NCI-H1105 treated with DMSO at 0.1 percent for 48 hours (cell line): ENCODE data around the gene MADCAM1.

Source experiments
- DNase-seq: peaks from one replicate; lab custom pipeline; 2025; lab: John Stamatoyannopoulos, UW

MADCAM1 gene

DNA sequence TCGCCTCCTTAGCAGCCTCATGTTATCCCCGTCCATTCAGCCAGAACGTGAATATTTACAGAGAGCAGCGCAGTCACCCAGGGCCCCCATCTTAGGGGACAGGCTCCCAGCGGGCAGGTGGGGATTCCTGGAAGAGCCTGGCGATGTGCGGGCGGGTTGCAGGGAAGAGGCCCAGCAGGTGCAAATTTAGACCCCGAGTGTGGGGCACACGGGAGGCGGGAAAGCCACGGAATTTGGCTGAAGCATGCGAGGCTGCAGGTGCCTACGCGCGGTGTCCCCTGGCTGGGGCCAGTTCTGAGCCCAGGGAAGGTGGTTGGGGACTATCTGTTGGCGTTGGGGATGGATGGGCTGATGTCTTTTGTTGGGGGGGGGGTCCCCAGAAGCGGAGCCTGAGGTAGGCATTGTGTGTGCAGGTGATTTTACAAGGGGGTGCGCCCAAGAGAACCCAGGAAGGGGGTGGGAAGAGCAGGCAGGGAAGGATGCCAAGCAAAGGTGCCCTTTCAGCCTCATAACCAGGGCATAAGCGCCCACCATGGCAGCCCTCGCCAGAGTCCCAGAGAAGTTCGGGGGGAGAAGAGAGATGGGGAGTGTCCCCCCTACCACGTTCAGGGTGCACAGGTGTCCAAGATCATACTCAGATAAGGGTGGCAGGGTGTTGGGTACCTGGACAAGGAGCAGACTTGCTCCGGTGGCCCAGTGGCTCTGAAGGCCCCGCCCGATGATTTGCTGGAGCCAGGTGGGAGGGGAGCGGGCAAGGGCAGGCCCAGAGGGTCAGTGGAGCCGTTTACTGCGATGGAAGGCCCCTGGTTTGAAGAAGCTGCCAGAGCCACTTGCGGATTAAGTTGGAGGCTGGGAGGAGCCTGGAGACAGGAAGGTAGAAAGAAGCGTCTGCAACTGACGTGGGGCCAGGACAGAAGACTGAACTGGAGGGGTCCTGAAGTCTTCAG, 12.2 kb downstream of the MADCAM1 start:
- DNase-seq, result no peak

DNA sequence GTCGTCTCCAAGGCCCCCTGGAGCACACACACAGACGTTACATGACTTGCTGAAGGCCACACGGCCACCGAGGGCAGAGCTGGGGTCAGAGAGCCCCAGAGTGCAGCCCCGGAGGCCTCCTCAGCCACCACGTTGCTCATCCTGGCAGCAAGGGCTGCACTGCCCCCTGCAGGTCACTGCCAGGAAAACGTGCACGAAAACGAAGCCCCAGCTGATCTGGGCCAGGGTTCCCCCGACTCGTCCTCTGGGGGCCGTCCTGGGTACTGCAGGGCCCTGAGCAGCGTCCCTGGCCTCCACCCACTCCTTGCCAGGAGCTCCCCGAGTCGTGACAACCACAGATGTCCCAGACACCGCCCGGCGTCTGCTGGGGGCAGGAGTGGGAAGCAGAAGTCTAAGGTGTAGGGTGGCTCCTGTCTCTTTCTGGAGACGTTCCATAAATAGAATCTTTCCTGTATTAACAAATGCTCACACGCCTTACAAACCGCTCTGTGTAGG, 14.4 kb downstream of the MADCAM1 start:
- DNase-seq, result peak; percentile 83

DNA sequence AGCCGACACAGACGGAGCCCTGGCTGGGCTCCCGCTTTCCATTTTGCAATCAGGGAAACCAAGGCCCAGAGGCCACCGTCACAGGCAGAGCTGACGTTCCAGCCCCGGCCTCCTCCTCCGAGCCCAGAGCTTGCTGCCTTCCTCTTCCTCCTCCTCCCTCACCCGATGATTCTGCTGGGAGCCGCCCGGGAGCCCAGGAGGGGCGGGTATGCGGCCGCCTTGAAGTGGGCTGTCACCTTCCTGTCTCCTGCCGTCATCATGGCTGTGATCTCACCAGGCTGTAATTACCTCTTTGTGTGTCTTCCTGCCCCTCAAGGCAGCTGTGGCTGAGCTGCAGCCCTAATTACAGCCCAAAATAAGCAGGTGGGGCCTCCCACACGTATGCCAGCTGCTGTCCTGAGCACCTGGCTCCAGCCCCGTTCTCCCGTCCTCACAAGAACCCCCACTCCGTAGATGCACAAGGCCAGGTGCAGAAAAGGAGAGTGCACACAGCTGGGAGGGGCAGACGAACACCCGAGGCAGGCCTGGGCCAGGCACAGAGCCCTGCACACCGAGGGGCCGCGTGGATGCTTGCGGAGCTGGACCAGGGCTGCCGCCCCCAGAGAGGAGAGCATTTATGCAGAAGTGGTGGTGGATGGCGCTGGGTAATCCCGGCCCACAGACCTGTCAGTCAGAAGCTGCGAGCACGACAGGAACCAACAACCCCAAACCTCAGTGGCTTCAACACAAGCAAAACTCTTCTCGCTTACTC, 15.0 kb downstream of the MADCAM1 start:
- peak; percentile 99 for DNase-seq

DNA sequence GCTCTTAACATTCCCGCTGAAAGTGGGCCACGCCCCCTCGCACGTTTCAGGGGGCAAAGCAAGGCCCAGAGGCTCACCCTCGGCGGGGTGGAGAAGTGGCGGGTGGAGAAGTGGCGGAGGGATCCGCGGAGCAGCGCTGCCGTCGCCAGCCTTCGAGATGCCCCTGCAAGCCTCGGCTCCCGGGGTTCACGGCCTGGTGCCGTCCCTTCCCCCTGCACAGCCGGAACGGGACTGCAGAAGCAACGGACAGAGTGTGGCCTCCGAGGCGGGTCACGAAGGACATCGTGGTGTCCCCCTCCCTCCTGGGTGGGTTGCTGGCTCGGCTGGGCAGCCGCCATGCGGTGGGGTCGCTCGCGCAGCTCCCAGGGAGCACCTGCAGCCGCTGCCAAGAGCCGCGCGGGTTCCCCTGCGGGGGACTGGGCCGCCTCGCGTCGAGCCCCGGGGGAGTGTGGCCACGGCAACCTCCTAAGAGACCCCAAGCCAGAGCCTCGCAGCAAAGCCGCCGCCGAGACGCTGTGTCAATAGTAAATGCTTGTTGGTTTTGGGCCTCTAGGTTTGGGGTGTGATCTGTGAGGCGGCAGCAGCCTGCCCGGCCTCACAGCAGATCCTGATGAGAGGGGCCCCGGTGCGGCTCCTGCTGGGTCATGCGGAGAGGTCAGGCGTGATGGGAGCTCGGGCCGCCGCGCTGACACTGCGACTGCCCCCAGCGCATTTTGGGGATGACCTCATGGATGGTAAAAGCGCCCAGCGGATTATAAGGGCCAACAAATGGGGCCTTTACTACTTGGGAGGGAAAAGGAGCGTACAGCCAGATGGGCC, 16.5 kb downstream of the MADCAM1 start:
- no peak for DNase-seq

DNA sequence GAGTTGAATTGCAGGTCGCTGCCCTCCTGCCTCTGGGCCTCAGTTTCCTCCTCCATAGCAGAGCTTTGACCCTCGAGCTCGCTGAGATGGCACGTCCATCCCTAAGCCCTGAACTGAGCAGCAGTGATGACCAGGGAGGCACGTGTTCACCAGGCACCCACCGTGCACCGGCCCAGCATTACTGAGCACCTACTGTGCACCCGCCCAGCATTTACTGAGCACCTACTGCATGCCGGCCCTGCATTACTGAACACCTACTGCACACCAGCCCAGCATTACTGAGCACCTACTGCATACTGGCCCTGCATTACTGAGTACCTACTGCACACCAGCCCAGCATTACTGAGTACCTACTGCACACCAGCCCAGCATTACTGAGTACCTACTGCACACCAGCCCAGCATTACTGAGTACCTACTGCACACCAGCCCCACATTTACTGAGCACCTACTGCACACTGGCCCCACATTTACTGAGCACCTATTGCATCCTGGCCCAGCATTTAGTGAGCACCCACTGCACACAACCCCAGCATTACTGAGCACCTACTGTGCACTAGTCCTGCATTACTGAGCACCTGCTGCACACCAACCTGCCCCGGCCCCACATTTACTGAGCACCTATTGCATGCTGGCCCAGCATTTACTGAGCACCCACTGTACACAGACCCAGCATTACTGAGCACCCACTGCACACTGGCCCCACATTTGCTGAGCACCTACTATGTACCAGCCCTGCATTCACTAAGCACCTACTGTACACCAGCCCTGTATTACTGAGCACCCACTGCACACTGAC, 17.3 kb downstream of the MADCAM1 start:
- no peak for DNase-seq

DNA sequence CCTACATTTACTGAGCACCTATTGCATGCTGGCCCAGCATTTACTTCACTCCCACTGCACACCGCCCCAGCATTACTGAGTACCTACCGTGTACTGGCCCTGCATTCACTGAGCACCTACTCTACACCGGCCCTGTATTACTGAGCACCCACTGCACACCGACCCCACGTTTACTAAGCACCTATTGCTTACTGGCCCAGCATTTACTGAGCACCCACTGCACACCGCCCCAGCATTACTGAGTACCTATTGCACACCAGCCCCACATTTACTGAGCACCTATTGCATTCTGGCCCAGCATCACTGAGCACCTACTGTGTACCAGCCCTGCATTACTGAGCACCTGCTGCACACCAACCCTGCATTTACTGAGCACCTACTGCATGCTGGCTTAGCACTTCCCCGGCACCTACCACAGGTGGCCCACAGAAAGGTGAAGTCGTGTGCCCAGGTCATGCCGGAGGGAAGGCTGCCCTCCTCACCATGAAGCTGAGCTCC, 17.9 kb downstream of the MADCAM1 start:
- no peak for DNase-seq

DNA sequence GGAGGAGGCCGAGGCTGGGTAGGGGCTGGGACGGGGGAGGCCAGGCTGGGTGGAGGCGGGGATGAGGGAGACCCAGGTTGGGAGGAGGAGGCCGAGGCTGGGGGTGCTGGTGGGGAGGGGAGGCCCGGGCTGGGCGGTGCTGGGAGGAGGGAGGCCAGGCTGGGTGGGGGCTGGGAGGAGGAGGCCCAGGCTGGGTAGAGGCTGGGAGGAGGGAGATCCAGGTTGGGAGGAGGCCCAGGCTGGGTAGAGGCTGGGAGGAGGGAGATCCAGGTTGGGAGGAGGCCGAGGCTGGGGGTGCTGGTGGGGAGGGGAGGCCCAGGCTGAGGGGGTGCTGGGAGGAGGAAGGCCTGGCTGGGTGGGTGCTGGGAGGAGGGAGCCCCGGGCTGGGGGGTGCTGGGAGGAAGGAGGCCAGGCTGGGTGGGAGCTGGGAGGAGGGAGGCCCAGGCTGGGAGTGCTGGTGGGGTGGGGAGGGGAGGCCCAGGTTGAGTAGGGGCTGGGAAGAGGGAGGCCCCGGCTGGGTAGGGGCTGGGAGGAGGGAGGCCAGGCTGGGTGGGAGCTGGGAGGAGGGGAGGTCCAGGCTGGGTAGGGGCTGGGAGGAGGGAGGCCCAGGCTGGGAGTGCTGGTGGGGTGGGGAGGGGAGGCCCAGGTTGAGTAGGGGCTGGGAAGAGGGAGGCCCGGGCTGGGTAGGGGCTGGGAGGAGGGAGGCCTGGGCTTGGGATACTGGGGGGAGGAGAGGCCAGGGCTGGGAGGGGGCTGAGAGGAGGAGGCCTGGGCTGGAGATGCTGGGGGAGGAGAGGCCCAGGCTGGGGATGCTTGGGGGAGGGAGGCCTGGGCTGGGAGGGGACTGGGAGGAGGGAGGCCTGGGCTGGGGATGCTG, 21.7 kb downstream of the MADCAM1 start:
- DNase-seq, result no peak

DNA sequence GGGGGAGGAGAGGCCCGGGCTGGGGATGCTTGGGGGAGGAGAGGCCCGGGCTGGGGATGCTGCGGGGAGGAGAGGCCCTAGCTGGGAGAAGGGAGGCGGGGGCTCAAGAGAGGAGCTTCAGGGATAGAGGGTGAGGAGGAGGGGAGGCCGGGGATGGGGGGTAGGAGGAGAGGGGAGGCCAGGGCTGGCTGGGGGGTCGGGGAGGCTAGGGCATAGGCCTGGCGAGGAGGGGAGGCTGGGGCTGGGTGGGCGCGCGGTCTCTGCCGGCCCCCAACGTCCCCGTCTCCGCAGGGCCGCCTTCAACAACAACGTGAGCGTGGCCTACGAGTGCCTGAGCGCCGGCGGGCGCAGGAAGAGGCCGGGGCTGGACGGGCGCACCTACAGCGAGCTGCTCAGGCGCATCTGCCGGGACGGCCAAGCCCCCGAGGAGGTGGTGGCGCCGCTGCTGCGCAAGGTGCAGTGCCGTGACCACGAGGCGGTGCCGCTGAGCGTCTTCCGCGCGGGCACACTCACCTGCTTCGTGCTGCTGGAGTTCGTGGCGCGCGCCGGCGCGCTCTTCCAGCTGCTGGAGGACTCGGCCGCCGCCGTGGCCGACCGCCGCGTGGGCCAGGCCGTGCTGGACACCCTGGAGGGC, 22.4 kb downstream of the MADCAM1 start:
- DNase-seq, result no peak

DNA sequence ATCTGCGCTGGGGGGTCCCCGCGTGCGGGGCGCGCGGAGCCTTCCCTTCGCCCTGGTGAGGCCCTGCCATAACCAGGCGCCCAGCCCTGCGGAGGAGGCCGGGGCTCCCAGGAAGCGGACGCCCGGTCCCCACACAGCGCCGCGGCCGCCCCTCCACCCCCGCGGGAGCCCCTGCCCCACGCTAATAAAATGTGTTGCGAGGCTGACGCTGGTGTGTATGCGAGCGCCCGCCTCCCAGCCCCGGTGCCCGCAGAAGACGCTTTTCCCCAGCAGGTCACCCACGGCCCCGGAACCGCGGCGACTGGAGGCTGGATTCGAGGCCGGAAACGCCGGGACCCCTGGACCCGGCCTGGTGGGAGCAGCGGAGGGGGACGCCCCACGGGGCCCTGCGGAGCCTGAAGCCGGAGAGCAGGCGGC, 23.2 kb downstream of the MADCAM1 start:
- DNase-seq, result no peak

DNA sequence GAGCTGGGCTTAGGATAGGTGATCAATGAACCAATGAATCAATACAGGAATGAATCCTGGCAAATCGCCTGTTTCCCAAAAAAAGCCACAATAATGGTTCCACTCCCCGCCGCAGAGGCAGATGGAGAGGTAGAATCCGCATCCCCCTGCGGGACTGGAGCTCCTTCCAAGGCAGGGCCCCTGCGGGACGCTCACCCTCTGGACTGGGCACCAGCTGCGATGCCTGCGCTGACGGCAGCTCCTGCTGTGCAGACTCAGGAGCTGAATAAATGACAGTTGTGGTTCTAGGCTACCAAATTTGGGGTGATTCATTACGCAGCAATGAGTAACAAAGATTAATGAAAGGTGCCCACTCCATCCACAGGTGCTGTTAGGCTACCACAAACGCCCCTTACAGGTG, 26.4 kb downstream of the MADCAM1 start:
- DNase-seq, result no peak

DNA sequence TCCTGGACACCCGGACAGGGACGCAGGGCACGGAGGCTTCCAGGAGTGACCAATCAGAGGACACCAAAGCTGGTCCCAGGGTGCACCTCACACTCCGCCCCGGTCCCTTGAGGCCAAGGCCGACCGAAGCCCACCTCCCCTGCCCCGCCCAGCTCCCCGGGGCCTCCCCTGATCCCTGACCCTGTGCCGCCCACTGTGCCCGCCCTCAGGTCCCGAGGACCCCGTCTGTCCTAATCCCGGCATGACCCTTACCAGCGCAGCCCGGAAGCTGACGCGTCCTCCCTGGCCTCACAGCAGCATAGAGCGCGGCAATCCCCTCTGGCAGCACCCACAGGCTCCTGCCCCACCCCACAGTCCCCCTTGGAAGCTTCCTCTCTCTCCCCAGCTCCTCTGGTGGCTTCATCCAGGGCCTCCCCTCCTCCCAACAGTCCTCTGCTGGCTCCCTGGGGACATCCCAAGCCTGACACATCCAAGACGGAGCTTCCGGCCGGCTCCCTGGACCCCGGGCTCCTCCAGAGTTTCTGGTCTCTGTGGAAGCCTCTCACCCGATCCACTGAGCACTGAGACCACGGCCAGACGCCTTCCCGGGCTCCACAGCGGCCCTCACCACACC, 27.9 kb downstream of the MADCAM1 start:
- no peak for DNase-seq

DNA sequence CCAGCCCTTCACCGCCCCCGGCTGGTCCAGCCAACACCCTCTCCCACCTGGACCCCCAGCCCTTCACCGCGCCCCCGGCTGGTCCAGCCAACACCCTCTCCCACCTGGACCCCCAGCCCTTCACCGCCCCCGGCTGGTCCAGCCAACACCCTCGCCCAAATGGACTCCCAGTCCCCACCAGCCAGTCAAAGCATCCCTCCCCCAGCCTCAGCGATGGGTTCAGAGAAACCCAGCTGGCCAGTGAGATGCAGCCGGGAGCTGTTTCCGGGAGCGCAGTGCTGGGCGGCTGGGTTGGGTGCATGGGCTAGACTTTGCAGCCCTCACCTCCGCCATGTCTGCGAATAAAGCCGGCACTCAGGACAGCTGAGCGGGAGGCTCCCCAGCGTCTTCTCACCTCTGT, 28.7 kb downstream of the MADCAM1 start:
- DNase-seq, result no peak

DNA sequence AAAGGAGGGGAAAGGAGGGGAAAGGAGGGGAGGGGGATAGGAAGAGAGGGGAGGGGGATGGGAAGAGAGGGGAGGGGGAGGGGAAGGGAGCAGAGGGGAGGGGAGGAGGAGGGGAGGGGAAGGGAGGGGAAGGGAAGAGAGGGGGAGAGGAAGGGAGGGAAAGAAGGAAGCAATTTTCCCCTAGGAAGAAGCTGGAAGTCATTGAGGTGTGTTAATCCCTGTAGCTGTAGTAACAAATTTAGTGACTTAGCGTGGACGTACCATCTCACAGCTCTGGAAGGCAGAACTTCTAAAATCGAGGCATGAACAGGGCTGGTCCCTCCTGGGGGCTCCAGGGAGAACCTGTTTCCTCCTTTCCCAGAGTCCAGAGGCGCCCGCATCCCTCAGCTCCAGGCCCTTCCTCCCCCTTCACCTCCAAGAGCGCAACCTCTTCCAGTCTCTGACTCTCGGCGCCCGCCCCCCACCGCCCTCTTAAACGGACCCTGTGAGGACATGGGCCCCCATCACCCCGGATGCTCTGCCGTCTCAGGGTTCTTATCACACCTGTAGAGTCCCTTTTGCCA, 29.7 kb downstream of the MADCAM1 start:
- no peak for DNase-seq

DNA sequence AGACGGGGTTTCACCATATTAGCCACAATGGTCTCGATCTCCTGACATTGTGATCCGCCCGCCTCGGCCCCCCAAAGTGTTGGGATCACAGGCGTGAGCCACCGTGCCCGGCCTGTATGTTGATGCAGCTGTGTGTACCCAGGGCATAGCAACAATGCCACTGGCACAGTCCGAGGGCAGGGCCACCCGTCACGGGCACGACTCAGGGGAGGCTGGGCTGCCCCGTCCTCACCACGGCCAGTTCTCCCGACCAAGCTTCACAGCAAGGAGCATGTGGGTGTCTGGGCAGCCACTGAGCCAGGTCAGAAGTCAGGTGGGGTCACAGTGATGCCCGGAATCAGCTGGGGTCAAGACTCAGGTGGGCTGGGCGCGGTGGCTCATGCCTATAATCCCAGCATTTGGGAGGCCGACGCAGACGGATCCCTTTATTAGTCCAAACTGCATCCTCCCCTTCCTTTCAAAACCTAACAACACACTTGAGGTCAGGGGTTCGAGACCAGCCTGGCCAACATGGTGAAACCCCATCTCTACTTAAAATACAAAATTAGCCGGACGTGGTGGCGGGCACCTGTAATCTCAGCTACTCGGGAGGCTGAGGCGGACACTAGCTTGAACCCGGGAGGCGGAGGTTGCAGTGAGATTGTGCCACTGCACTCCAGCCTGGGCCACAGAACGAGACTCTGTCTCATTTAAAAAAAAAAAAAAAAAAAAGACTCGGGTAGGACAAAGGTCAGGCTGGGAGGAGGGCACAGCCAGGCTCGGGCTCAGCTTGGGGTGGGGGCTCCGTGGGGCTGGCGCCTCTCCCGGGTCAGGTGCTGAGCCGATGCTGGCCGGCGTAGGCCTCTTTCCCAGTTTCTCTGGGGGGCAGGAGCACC, 34.1 kb downstream of the MADCAM1 start:
- DNase-seq, result no peak

DNA sequence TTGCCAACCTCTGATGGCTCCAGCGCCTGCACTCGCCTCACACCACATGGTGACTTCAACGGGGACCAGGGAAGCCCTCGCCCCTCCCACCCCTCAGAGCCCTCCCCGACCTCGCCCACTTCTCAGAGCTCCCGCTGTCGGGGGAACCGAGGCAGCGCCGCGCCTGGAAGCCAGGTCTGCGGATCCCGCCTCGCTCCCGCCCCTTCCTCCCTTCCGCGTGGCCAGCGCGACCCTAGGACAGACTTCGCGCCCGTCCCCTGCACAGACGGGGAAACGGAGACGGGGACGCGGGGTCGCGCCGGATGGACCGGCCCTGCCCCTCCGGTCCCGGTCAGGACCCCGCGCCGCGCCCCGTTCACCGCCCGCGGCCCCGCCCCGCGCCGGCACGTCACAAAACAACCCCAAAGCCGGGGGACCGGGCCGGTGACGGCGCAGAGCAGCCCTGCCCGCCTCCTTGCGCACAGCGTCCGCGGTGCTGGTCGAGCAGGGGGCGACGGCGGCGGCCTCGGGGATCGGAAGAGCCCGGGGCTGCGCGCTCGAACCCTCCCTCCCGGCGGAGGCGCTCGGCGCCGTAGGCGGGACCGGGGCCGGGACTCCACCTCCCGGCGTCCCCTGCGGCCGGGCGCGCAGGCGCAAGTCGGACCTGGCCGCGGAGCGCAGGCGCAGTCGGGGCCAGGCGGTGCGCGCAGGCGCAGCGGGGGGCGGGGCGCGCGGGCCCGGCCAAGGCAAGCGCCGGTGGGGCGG, 34.9 kb downstream of the MADCAM1 start:
- peak; percentile 84 for DNase-seq

DNA sequence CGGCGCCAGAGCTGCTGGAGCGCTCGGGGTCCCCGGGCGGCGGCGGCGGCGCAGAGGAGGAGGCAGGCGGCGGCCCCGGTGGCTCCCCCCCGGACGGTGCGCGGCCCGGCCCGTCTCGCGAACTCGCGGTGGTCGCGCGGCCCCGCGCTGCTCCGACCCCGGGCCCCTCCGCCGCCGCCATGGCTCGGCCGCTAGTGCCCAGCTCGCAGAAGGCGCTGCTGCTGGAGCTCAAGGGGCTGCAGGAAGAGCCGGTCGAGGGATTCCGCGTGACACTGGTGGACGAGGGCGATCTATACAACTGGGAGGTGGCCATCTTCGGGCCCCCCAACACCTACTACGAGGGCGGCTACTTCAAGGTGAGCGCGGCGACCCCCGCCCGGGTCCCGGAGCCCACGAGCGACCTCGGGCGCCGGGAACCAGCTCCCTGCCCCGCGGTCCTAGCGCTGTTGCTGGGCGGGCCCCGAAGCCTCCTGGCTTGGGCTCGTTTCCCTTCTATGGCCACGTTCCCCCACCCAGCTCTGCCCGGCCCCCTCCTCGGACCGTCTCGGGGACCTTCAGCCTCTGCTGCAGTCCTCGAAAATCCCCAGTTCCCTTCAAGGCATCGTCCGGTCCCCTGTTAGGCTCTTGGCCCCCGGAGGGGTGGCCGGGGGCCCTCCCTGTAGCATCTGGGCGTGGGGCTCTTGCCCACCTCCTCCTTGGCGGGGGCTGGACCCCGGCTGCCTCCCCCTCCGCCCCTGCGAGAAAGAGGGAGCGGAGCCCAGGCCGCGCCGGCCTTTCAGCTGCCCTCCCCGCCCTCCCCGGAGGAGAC, 35.7 kb downstream of the MADCAM1 start, which contains the start of gene CDC34:
CDC34 (plus strand) TSS at position 8 of the 808 bp plus-strand sequence; CDS start at position 180, 172 bp downstream.
- DNase-seq, result no peak
